Right lobe of liver (tissue), 4 donors: ENCODE measurements around the gene CCDC92.

Experiments
- POLR2A ChIP-seq: fragments of 450-650 bp; IDR thresholded peaks from one replicate; pipeline ENCODE4 v1.6.1; 2017; ENCODE audit warnings: antibody characterized with exemption, mild to moderate bottlenecking
- TF ChIP-seq, protein P1 (sequence below), 4 donors: fragments of 200-600 bp in 3 of 4; fragments of 450-650 bp in 1 of 4; IDR thresholded peaks; one replicate each; pipeline versions ENCODE4 v1.5.1 to v1.8.0; 2016 to 2022; ENCODE audit warnings: antibody characterized with exemption in 4 of 4, mild to moderate bottlenecking in 2 of 4
- donor health status: DM: no; HTN: no; CAD: no.
- donor health status: DM: no; HTN: no; CAD: no.
- donor health status: DM: no; HTN: yes; CAD: no.

- TF ChIP-seq, protein P1, sequence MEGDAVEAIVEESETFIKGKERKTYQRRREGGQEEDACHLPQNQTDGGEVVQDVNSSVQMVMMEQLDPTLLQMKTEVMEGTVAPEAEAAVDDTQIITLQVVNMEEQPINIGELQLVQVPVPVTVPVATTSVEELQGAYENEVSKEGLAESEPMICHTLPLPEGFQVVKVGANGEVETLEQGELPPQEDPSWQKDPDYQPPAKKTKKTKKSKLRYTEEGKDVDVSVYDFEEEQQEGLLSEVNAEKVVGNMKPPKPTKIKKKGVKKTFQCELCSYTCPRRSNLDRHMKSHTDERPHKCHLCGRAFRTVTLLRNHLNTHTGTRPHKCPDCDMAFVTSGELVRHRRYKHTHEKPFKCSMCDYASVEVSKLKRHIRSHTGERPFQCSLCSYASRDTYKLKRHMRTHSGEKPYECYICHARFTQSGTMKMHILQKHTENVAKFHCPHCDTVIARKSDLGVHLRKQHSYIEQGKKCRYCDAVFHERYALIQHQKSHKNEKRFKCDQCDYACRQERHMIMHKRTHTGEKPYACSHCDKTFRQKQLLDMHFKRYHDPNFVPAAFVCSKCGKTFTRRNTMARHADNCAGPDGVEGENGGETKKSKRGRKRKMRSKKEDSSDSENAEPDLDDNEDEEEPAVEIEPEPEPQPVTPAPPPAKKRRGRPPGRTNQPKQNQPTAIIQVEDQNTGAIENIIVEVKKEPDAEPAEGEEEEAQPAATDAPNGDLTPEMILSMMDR (IDR thresholded peaks at IDR 0.05) = no peak
- TF ChIP-seq POLR2A = no peak
Observed at GRCh38 chr12:123917337-123917850, 55.2 kb downstream of the CCDC92 start.
